GM23338 (cell line): Measurements from ENCODE around the gene ONECUT1.

Source experiments
- EZH2 ChIP-seq: fragments of 200-600 bp; sonication (generic); IDR thresholded peaks from one replicate; pipeline ENCODE4 v1.8.0; 2017; ENCODE audit warnings: antibody characterized with exemption, mild to moderate bottlenecking, low read depth; ENCODE audit not compliant: unreplicated experiment
- JUNB ChIP-seq: IDR thresholded peaks from one replicate; pipeline ENCODE4 v1.6.1; 2016; ENCODE audit warnings: antibody characterized with exemption; ENCODE audit not compliant: unreplicated experiment
- POLR2AphosphoS5 ChIP-seq: IDR thresholded peaks from 2 replicates; pipeline ENCODE4 v1.6.1; 2016; ENCODE audit warnings: antibody characterized with exemption, low read depth
- TF ChIP-seq, protein P1 (sequence below), 2 experiments: fragments of 200-600 bp in 1 of 2; sonication (generic) in 1 of 2; conservative IDR thresholded peaks; 2 replicates each; pipeline versions ENCODE4 v1.5.1 to v1.6.1; 2016 to 2017; ENCODE audit warnings: antibody characterized with exemption in 2 of 2, low read depth in 2 of 2, mild to moderate bottlenecking in 2 of 2, moderate library complexity in 1 of 2
- TF ChIP-seq, protein P2 (sequence below): IDR thresholded peaks from one replicate; pipeline ENCODE4 v1.6.1; 2018; ENCODE audit warnings: antibody characterized with exemption; ENCODE audit not compliant: unreplicated experiment

DNA sequence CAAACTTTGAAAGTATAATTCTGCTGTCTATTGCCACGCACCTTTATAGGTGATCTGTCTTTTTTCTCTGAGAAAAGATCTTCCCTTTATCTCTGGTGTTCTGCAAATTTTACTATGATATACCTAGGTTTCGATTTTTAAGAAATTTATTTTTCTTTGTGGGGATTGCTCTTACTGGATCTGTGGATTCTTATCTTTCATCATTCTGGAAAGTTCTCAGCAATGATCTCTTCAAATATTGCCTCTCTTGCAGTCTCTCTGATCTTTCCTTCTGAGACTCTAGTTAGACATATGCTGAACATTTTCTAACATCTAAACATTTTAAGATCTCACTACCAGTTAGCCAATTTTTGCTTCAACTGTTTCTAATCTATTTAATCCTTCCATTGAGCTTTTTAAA lies 63.9 kb downstream of the ONECUT1 start:
- TF ChIP-seq, protein P1, sequence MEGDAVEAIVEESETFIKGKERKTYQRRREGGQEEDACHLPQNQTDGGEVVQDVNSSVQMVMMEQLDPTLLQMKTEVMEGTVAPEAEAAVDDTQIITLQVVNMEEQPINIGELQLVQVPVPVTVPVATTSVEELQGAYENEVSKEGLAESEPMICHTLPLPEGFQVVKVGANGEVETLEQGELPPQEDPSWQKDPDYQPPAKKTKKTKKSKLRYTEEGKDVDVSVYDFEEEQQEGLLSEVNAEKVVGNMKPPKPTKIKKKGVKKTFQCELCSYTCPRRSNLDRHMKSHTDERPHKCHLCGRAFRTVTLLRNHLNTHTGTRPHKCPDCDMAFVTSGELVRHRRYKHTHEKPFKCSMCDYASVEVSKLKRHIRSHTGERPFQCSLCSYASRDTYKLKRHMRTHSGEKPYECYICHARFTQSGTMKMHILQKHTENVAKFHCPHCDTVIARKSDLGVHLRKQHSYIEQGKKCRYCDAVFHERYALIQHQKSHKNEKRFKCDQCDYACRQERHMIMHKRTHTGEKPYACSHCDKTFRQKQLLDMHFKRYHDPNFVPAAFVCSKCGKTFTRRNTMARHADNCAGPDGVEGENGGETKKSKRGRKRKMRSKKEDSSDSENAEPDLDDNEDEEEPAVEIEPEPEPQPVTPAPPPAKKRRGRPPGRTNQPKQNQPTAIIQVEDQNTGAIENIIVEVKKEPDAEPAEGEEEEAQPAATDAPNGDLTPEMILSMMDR (conservative IDR thresholded peaks at IDR 0.05; ENCODE audit: low read depth in 2 of 2) = no peak
- no peak for TF ChIP-seq EZH2
- no peak for TF ChIP-seq POLR2AphosphoS5
- TF ChIP-seq JUNB = no peak
- TF ChIP-seq, protein P2, sequence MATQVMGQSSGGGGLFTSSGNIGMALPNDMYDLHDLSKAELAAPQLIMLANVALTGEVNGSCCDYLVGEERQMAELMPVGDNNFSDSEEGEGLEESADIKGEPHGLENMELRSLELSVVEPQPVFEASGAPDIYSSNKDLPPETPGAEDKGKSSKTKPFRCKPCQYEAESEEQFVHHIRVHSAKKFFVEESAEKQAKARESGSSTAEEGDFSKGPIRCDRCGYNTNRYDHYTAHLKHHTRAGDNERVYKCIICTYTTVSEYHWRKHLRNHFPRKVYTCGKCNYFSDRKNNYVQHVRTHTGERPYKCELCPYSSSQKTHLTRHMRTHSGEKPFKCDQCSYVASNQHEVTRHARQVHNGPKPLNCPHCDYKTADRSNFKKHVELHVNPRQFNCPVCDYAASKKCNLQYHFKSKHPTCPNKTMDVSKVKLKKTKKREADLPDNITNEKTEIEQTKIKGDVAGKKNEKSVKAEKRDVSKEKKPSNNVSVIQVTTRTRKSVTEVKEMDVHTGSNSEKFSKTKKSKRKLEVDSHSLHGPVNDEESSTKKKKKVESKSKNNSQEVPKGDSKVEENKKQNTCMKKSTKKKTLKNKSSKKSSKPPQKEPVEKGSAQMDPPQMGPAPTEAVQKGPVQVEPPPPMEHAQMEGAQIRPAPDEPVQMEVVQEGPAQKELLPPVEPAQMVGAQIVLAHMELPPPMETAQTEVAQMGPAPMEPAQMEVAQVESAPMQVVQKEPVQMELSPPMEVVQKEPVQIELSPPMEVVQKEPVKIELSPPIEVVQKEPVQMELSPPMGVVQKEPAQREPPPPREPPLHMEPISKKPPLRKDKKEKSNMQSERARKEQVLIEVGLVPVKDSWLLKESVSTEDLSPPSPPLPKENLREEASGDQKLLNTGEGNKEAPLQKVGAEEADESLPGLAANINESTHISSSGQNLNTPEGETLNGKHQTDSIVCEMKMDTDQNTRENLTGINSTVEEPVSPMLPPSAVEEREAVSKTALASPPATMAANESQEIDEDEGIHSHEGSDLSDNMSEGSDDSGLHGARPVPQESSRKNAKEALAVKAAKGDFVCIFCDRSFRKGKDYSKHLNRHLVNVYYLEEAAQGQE = no peak
